ENCODE data around the gene PDE4D.

DNA sequence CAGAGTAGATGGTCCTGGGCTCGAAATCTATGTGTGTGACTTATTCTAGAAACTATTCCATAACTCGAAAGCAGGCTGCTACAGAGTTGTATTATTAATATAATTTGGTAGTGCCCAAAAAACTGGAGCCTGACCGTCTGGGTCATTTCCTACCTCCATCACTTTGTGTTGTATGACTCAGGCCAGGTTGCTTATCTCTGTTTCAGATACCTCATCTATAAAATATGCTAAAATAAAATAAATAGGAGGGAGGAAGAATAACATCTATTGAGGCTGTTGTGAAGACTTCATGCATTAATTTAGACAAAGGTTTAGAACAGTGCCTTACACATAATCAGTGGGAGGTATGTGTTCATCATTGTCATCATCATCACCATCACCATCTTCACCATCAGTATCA, 57.7 kb downstream of the PDE4D start:
- TF ChIP-seq EZH2 (IDR thresholded peaks at IDR 0.05; ENCODE audit: low read length) = no peak
- TF ChIP-seq, protein P1, sequence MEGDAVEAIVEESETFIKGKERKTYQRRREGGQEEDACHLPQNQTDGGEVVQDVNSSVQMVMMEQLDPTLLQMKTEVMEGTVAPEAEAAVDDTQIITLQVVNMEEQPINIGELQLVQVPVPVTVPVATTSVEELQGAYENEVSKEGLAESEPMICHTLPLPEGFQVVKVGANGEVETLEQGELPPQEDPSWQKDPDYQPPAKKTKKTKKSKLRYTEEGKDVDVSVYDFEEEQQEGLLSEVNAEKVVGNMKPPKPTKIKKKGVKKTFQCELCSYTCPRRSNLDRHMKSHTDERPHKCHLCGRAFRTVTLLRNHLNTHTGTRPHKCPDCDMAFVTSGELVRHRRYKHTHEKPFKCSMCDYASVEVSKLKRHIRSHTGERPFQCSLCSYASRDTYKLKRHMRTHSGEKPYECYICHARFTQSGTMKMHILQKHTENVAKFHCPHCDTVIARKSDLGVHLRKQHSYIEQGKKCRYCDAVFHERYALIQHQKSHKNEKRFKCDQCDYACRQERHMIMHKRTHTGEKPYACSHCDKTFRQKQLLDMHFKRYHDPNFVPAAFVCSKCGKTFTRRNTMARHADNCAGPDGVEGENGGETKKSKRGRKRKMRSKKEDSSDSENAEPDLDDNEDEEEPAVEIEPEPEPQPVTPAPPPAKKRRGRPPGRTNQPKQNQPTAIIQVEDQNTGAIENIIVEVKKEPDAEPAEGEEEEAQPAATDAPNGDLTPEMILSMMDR (optimal IDR thresholded peaks at IDR 0.05 in 1 of 3, IDR thresholded peaks at IDR 0.05 in 1 of 3, conservative IDR thresholded peaks at IDR 0.05 in 1 of 3; ENCODE audit: extremely low read depth in 1 of 3, insufficient read depth in 2 of 3, low read length in 3 of 3) = no peak
